Right lobe of liver (tissue), 6 donors: ENCODE results near the gene SMAD1. TPM values are rescaled to one million over a fixed set of nuclear protein-coding genes. Genes with fewer than 3 reads are reported as not detected.
A peak's percentile ranks its signal among the peaks of the same experiment; 100 is the strongest.

ENCODE experiments used
- ATAC-seq, 4 donors: fragments of 200-7000 bp; cut with Tn5 transposase; one replicate each; pipeline ENCODE4 v1.9.1; 2020; ENCODE audit warnings: mild to moderate bottlenecking in 4 of 4, moderate library complexity in 4 of 4
- DNase-seq, 3 donors: peaks; one replicate each; pipeline ENCODE4 v3.0.0-alpha.2; 2020
- H3K27ac ChIP-seq, 3 donors: fragments of 200-600 bp; one replicate each; pipeline ENCODE4 v1.8.0; 2022
- H3K27me3 ChIP-seq, 2 donors: fragments of 200-600 bp; one replicate each; pipeline ENCODE4 v1.8.0; 2022
- H3K36me3 ChIP-seq, 4 donors: fragments of 200-600 bp; sonication (generic) in 1 of 4; one replicate each; pipeline versions ENCODE4 v1.5.1 to v1.8.0; 2017 to 2022; ENCODE audit warnings: control low read depth in 1 of 4
- H3K4me1 ChIP-seq, 4 donors: fragments of 200-600 bp; sonication (generic) in 1 of 4; one replicate each; pipeline versions ENCODE4 v1.5.1 to v1.8.0; 2017 to 2022; ENCODE audit warnings: control low read depth in 1 of 4
- H3K4me3 ChIP-seq, 3 donors: fragments of 200-600 bp; one replicate each; pipeline ENCODE4 v1.8.0; 2022
- H3K9me3 ChIP-seq, 4 donors: fragments of 200-600 bp; sonication (generic) in 1 of 4; one replicate each; pipeline versions ENCODE4 v1.5.1 to v1.8.0; 2017 to 2022; ENCODE audit warnings: control low read depth in 1 of 4
- POLR2A ChIP-seq: fragments of 450-650 bp; IDR thresholded peaks from one replicate; pipeline ENCODE4 v1.6.1; 2017; ENCODE audit warnings: antibody characterized with exemption, mild to moderate bottlenecking
- WGBS: methylation state at CpG from one replicate; pipeline ENCODE4 v1.1.6; 2018; ENCODE audit warnings: low coverage, low lambda C conversion rate; ENCODE audit not compliant: insufficient coverage; ENCODE audit errors: missing lambda C conversion rate; 5-methylcytosine and 5-hydroxymethylcytosine counted together
- intact Hi-C, 2 donors: fragments of 100-400 bp; cut with DNase I; formaldehyde crosslinking; loops; one replicate each; pipeline versions ENCODE4 v1.11.2 to v1.14.1; 2022
- total RNA-seq, 6 experiments: library from RNA; depleted of rRNA in 2 of 6; stranded (reverse); fragments of >200 nt in 2 of 6; fragmentation: NEBNext Ultra II Directional in 3 of 6; extraction: Animal tissue kit (Norgen Biotek cat#: 25700) in 3 of 6; gene quantifications; one replicate each; pipeline versions ENCODE4 v1.1.0 to v1.2.4, GENCODE V29; 2016 to 2023
- TF ChIP-seq, protein P1 (sequence below), 4 donors: fragments of 200-600 bp in 3 of 4; fragments of 450-650 bp in 1 of 4; IDR thresholded peaks; one replicate each; pipeline versions ENCODE4 v1.5.1 to v1.8.0; 2016 to 2022; ENCODE audit warnings: antibody characterized with exemption in 4 of 4, mild to moderate bottlenecking in 2 of 4
- donor health status: DM: no; HTN: yes; CAD: no.
- donor health status: DM: no; HTN: no; CAD: no.
- donor health status: DM: no; HTN: no; CAD: no.
- donor health status: DM: no; HTN: yes; CAD: no.
- donor health status: DM: no; HTN: yes; CAD: no.

SMAD1 gene
- total RNA-seq, 6 experiments from 2014 or later = 12.4 to 30.5 (median 18.4) TPM

DNA sequence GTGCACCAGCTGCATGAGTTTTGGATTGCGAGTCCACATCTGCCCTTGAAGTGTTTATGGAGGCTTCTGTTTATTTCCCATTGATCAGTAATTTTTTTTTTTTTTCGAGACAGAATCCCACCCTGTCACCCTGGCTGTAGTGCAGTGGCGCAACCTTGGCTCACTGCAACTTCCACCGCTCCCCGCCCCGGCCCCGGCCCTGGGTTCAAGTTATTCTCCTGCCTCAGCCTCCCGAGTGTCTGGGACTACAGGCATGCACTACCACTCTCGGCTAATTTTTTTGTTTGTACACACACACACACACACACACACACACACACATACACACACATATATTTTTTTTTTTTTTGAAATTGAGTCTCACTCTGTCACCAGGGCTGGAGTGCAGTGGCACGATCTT is 46.1 kb downstream of the SMAD1 start:
- H3K27me3 ChIP-seq = no peaks in the 10 kb centered on the region
- WGBS = 83% methylated on average over 9 of the region's 10 CpGs
- H3K9me3 ChIP-seq = no peaks in the 10 kb centered on the region
- DNase-seq (no peak), ATAC-seq (no peak)
- no peak overlapping the region for H3K4me3 ChIP-seq
- peaks cover 0 to 14% (median 2%) of the 10 kb centered on the region in 4 donors for H3K4me1 ChIP-seq
- H3K27ac ChIP-seq = no peak overlapping the region
- TF ChIP-seq, protein P1, sequence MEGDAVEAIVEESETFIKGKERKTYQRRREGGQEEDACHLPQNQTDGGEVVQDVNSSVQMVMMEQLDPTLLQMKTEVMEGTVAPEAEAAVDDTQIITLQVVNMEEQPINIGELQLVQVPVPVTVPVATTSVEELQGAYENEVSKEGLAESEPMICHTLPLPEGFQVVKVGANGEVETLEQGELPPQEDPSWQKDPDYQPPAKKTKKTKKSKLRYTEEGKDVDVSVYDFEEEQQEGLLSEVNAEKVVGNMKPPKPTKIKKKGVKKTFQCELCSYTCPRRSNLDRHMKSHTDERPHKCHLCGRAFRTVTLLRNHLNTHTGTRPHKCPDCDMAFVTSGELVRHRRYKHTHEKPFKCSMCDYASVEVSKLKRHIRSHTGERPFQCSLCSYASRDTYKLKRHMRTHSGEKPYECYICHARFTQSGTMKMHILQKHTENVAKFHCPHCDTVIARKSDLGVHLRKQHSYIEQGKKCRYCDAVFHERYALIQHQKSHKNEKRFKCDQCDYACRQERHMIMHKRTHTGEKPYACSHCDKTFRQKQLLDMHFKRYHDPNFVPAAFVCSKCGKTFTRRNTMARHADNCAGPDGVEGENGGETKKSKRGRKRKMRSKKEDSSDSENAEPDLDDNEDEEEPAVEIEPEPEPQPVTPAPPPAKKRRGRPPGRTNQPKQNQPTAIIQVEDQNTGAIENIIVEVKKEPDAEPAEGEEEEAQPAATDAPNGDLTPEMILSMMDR (IDR thresholded peaks at IDR 0.05) = no peak
- TF ChIP-seq POLR2A = no peak
- no peaks in the 10 kb centered on the region for H3K36me3 ChIP-seq
- intact Hi-C loops = no loop called here

DNA sequence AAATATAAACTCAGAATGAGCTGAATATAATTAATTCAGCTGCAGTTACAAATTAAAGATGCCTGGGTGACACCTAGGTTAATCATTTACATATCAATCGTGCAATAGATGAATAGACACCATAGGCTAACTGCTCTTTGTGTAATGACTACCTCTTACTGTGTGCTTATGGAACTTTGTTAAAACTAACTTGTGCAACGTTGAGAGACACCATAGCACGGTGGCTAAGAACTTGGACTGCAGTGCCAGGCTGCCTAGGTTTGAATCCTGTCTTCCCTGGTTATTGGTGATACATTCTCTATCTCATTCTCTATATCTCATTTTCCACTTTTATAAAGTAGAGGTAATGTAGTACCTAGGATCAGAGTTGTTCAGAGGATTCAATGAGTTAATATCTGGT is 46.9 kb downstream of the SMAD1 start:
- ATAC-seq (peak; percentile 44 to 76 (median 54)), DNase-seq (no peak)
- WGBS = 42% methylated on average over 3 of the region's 3 CpGs

DNA sequence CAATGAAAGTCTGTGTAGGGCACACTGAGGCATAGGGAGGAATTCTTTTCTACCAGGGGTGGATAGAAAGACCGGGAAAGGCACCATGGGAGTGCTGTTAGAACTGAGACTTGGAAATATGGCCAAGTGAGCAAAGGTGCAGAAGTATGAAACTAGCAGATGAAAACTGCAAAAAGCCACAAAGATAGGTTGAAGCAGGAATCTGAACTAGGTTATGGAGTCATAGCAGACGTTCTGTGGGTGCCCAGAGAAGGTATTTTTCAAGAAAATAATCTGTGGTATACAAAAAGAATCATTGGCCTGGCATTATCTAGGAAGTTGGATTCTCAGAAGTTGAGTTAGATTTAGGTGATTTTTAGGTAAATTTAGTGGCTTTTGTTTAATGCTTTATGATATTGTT is 48.5 kb downstream of the SMAD1 start:
- TF ChIP-seq POLR2A = no peak
- TF ChIP-seq, protein P1 (IDR thresholded peaks at IDR 0.05) = no peak
- Histone ChIP-seq H3K27ac (no peak overlapping the region), H3K9me3 (no peaks in the 10 kb centered on the region), H3K4me3 (no peak overlapping the region), H3K27me3 (no peaks in the 10 kb centered on the region), H3K4me1 (peaks cover 0 to 14% (median 2%) of the 10 kb centered on the region in 4 donors), H3K36me3 (no peaks in the 10 kb centered on the region)
- WGBS = 79% methylated on average over 2 of the region's 2 CpGs
- DNase-seq = no peak
- ATAC-seq = no peak
- intact Hi-C loops = no loop called here

More for the DNA sequence above, 46.9 kb downstream of the SMAD1 start:
- H3K27me3 ChIP-seq = no peaks in the 10 kb centered on the region
- H3K36me3 ChIP-seq = no peaks in the 10 kb centered on the region
- H3K9me3 ChIP-seq = no peaks in the 10 kb centered on the region
- peaks cover 0 to 14% (median 2%) of the 10 kb centered on the region in 4 donors for H3K4me1 ChIP-seq
- intact Hi-C loops = no loop called here
- H3K4me3 ChIP-seq = no peak overlapping the region
- H3K27ac ChIP-seq = no peak overlapping the region
- TF ChIP-seq, protein P1 (IDR thresholded peaks at IDR 0.05) = no peak
- TF ChIP-seq POLR2A = no peak

DNA sequence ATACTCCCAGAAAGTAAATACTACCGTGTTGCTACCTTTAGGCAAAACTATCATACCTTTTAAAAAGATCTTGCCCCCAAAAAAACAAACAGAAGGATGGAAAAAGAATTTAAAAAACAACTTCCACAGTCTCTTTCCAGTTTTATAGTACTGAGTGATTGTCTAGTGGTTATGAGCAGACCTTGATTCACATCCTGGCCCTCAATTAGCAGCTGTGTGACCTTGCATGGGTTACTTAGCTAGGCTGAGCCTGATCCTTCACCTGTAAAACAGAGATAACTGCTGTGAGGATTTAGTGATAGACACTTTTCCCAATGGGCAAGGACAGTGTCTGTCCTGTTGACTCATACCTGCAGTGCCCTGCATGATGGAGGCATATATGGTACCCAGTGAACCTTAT is 49.0 kb downstream of the SMAD1 start:
- ATAC-seq (no peak), DNase-seq (no peak)
- TF ChIP-seq, protein P1 (IDR thresholded peaks at IDR 0.05) = no peak
- TF ChIP-seq POLR2A = no peak
- Histone ChIP-seq H3K36me3 (no peaks in the 10 kb centered on the region), H3K4me3 (no peak overlapping the region), H3K4me1 (peaks cover 0 to 13% (median 2%) of the 10 kb centered on the region in 4 donors), H3K27ac (no peak overlapping the region), H3K9me3 (no peaks in the 10 kb centered on the region), H3K27me3 (no peaks in the 10 kb centered on the region)
- WGBS = 58% methylated on average over 1 of the region's 1 CpG
- intact Hi-C loops = no loop called here

DNA sequence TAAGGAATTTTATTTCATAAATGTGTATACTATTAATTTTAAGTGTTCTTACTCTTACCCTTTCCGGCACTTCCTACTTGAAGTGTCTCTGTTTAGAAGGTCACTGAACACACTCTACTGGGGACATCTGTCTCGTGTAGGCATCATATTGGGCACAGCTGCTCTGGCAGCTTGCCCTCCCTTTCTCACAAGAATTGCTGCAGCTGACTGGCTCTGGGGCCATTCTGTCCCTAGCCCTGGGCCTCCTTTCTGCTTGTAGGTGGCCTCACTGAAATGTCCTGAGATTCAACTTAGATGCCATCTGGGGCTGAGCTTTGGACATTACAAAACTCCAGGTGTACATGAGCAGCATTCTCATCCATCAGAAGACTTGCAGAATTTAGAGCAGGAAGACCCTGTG is 49.6 kb downstream of the SMAD1 start:
- no peak overlapping the region for H3K4me3 ChIP-seq
- DNase-seq (no peak), ATAC-seq (peak in 1 of 4 donors; percentile 28)
- no peaks in the 10 kb centered on the region for H3K36me3 ChIP-seq
- no peaks in the 10 kb centered on the region for H3K27me3 ChIP-seq
- intact Hi-C loops = no loop called here
- H3K9me3 ChIP-seq = no peaks in the 10 kb centered on the region
- no peak for TF ChIP-seq POLR2A
- TF ChIP-seq, protein P1 (IDR thresholded peaks at IDR 0.05) = no peak
- 58% methylated on average over 2 of the region's 2 CpGs for WGBS
- H3K4me1 ChIP-seq = peaks cover 0 to 7% (median 2%) of the 10 kb centered on the region in 4 donors
- no peak overlapping the region for H3K27ac ChIP-seq
